Measurements from ENCODE around the gene FAM227B.

DNA sequence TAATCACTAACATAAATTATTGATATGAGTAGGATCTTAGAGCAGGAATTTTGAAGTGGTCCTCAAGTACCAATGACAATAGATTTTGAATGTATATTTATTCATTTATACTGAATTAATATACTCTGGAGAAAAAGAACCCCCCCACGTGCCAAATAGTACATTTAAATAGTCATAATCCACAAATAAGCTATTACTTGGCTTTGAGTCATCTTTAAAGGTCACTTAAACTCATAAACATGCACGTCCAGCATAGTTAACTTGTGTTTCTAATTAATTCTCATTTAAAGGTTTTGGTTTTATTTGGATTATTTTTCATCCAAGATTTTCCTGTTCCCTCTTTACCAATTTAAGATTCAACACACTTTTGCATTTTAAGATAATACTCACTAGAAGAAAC, 162.5 kb downstream of the FAM227B start:
- TF ChIP-seq GATA3 (IDR thresholded peaks at IDR 0.05; ENCODE audit: low read depth, low read length), result no peak
- TF ChIP-seq GATA2 (IDR thresholded peaks at IDR 0.05; ENCODE audit: low read depth, low read length), result no peak

Data from SH-SY5Y (cell line).